ENCODE measurements around the gene SGCA.

SGCA gene

DNA sequence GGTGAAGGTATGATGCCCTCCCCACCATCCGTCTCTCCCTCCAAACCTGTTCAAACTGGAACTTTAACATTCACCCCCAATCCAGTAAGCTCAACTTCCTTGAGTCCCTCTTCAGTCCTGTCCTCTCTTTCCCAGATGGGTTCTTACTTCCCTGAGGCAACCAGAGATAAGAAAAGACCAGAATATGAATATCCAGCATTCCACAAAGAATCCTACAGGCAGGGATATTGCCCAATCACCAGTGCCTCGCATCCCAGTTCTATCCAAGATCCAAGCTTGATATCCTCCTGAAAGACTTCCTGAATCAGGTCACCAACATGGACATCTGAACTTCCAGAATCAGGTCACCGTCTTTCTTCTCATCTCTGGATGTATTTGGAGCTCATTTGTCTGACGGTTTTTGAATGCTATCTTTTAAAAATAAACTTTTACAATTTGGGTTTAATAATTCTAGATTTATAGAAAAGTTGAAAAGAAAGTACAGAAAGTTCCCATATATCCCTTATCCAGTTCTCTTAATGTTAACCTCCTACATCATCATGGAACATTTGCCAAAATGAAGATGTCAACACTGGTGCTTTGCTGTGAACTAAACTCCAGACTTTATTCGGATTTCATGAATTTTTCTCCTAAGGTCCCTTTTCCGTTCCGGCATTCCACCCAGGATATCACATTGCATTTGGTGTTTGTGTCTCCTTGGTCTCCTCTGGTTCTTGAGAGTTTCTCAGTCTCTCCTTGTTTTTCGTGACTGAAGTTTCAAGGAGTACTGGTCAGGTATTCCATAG, 49.4 kb downstream of the SGCA start:
- POLR2A ChIA-PET, result no interaction called here
- H3K27ac ChIP-seq (ENCODE audit: extremely low read depth, low read depth, low read length), result no peak overlapping the region

DNA sequence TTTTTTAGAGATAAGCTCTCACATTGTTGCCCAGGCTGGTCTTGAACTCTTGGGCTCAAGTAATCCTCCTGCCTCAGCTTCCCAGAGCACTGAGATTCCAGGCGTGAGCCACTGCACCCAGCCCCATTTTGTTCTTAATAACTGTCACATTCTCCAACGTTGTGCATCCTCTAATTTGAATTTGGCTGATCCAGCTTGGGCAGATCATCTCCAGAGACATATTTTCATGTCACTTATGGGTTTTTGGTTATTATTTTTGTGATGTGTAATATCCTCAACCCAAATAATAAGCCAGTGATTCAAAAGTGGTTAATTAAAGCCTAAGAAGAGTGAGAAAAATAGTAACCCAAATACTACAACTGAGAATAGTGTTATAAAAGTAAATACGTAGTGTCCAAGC, 51.8 kb downstream of the SGCA start:
- ChIA-PET CTCF (interaction anchor here (0.7 to 14.7 kb wide), 7 partner anchors 14 to 56 kb away, joined by 3 to 217 read pairs (median 4); partner anchors contain the start of gene COL1A1), POLR2A (interaction anchor here (0.6 kb wide), 1 partner anchor 44 kb away, joined by 3 read pairs; no protein-coding TSS in a partner anchor)
- Histone ChIP-seq H3K27ac (ENCODE audit: extremely low read depth, low read depth, low read length) (no peak overlapping the region), H3K4me3 (ENCODE audit: low read depth, low read length) (no peak overlapping the region), H3K9me3 (ENCODE audit: control insufficient read depth, insufficient read depth, low read depth, low read length) (no peaks in the 10 kb centered on the region), H3K36me3 (ENCODE audit: control insufficient read depth in 2 of 2, insufficient read depth in 1 of 2, low read length in 2 of 2) (no peaks in the 10 kb centered on the region), H3K4me1 (ENCODE audit: control insufficient read depth, insufficient read depth, low read length) (0 out of 2 replicates have a peak, but pooled peaks cover 9% of the 10 kb centered on the region)
- no peak for TF ChIP-seq ZNF501 (tag by site-specific recombination; IDR thresholded peaks at IDR 0.05)
- TF ChIP-seq, protein P1, sequence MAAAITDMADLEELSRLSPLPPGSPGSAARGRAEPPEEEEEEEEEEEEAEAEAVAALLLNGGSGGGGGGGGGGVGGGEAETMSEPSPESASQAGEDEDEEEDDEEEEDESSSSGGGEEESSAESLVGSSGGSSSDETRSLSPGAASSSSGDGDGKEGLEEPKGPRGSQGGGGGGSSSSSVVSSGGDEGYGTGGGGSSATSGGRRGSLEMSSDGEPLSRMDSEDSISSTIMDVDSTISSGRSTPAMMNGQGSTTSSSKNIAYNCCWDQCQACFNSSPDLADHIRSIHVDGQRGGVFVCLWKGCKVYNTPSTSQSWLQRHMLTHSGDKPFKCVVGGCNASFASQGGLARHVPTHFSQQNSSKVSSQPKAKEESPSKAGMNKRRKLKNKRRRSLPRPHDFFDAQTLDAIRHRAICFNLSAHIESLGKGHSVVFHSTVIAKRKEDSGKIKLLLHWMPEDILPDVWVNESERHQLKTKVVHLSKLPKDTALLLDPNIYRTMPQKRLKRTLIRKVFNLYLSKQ (tag by site-specific recombination; IDR thresholded peaks at IDR 0.05; ENCODE audit: borderline replicate concordance), result no peak
- TF ChIP-seq ZNF416 (tag by site-specific recombination; IDR thresholded peaks at IDR 0.05), result no peak
- TF ChIP-seq, protein P2, sequence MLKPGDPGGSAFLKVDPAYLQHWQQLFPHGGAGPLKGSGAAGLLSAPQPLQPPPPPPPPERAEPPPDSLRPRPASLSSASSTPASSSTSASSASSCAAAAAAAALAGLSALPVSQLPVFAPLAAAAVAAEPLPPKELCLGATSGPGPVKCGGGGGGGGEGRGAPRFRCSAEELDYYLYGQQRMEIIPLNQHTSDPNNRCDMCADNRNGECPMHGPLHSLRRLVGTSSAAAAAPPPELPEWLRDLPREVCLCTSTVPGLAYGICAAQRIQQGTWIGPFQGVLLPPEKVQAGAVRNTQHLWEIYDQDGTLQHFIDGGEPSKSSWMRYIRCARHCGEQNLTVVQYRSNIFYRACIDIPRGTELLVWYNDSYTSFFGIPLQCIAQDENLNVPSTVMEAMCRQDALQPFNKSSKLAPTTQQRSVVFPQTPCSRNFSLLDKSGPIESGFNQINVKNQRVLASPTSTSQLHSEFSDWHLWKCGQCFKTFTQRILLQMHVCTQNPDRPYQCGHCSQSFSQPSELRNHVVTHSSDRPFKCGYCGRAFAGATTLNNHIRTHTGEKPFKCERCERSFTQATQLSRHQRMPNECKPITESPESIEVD (tag by site-specific recombination; IDR thresholded peaks at IDR 0.05), result no peak
- TF ChIP-seq ZNF658 (tag by site-specific recombination; IDR thresholded peaks at IDR 0.05), result no peak
- TF ChIP-seq, protein P3, sequence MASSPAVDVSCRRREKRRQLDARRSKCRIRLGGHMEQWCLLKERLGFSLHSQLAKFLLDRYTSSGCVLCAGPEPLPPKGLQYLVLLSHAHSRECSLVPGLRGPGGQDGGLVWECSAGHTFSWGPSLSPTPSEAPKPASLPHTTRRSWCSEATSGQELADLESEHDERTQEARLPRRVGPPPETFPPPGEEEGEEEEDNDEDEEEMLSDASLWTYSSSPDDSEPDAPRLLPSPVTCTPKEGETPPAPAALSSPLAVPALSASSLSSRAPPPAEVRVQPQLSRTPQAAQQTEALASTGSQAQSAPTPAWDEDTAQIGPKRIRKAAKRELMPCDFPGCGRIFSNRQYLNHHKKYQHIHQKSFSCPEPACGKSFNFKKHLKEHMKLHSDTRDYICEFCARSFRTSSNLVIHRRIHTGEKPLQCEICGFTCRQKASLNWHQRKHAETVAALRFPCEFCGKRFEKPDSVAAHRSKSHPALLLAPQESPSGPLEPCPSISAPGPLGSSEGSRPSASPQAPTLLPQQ (tag by site-specific recombination; IDR thresholded peaks at IDR 0.05), result no peak

More for the DNA sequence above, 49.4 kb downstream of the SGCA start:
- Histone ChIP-seq H3K9me3 (ENCODE audit: control insufficient read depth, insufficient read depth, low read depth, low read length) (no peaks in the 10 kb centered on the region), H3K4me1 (ENCODE audit: control insufficient read depth, insufficient read depth, low read length) (peaks cover 13% of the 10 kb centered on the region; the same call in 1 of the 2 replicates), H3K36me3 (ENCODE audit: control insufficient read depth in 2 of 2, insufficient read depth in 1 of 2, low read length in 2 of 2) (no peaks in the 10 kb centered on the region), H3K4me3 (ENCODE audit: low read depth, low read length) (no peak overlapping the region)
- TF ChIP-seq GLIS1 (tag by site-specific recombination; IDR thresholded peaks at IDR 0.05) (no peak), ZNF404 (tag by site-specific recombination; IDR thresholded peaks at IDR 0.05) (no peak), ZBTB48 (tag by site-specific recombination; IDR thresholded peaks at IDR 0.05) (no peak), SP7 (tag by site-specific recombination; IDR thresholded peaks at IDR 0.05) (no peak), ZNF664 (tag by site-specific recombination; IDR thresholded peaks at IDR 0.05) (no peak), ZNF24 (tag by site-specific recombination; IDR thresholded peaks at IDR 0.05) (no peak), ZNF658 (tag by site-specific recombination; IDR thresholded peaks at IDR 0.05) (no peak), ZNF548 (tag by site-specific recombination; IDR thresholded peaks at IDR 0.05) (no peak), MYNN (tag by site-specific recombination; IDR thresholded peaks at IDR 0.05; ENCODE audit: borderline replicate concordance) (no peak), ZNF626 (tag by site-specific recombination; IDR thresholded peaks at IDR 0.05) (no peak), ZNF629 (tag by site-specific recombination; IDR thresholded peaks at IDR 0.05) (no peak)
- TF ChIP-seq, protein P4, sequence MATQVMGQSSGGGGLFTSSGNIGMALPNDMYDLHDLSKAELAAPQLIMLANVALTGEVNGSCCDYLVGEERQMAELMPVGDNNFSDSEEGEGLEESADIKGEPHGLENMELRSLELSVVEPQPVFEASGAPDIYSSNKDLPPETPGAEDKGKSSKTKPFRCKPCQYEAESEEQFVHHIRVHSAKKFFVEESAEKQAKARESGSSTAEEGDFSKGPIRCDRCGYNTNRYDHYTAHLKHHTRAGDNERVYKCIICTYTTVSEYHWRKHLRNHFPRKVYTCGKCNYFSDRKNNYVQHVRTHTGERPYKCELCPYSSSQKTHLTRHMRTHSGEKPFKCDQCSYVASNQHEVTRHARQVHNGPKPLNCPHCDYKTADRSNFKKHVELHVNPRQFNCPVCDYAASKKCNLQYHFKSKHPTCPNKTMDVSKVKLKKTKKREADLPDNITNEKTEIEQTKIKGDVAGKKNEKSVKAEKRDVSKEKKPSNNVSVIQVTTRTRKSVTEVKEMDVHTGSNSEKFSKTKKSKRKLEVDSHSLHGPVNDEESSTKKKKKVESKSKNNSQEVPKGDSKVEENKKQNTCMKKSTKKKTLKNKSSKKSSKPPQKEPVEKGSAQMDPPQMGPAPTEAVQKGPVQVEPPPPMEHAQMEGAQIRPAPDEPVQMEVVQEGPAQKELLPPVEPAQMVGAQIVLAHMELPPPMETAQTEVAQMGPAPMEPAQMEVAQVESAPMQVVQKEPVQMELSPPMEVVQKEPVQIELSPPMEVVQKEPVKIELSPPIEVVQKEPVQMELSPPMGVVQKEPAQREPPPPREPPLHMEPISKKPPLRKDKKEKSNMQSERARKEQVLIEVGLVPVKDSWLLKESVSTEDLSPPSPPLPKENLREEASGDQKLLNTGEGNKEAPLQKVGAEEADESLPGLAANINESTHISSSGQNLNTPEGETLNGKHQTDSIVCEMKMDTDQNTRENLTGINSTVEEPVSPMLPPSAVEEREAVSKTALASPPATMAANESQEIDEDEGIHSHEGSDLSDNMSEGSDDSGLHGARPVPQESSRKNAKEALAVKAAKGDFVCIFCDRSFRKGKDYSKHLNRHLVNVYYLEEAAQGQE (tag by site-specific recombination; IDR thresholded peaks at IDR 0.05), result no peak
- TF ChIP-seq, protein P5, sequence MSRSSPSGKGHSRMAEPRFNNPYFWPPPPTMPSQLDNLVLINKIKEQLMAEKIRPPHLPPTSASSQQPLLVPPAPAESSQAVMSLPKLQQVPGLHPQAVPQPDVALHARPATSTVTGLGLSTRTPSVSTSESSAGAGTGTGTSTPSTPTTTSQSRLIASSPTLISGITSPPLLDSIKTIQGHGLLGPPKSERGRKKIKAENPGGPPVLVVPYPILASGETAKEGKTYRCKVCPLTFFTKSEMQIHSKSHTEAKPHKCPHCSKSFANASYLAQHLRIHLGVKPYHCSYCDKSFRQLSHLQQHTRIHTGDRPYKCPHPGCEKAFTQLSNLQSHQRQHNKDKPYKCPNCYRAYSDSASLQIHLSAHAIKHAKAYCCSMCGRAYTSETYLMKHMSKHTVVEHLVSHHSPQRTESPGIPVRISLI (tag by site-specific recombination; IDR thresholded peaks at IDR 0.05), result no peak
- TF ChIP-seq, protein P6, sequence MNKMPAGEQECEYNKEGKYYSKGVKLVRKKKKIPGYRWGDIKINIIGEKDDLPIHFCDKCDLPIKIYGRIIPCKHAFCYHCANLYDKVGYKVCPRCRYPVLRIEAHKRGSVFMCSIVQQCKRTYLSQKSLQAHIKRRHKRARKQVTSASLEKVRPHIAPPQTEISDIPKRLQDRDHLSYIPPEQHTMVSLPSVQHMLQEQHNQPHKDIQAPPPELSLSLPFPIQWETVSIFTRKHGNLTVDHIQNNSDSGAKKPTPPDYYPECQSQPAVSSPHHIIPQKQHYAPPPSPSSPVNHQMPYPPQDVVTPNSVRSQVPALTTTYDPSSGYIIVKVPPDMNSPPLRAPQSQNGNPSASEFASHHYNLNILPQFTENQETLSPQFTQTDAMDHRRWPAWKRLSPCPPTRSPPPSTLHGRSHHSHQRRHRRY (tag by site-specific recombination; IDR thresholded peaks at IDR 0.05), result no peak
- TF ChIP-seq, protein P7, sequence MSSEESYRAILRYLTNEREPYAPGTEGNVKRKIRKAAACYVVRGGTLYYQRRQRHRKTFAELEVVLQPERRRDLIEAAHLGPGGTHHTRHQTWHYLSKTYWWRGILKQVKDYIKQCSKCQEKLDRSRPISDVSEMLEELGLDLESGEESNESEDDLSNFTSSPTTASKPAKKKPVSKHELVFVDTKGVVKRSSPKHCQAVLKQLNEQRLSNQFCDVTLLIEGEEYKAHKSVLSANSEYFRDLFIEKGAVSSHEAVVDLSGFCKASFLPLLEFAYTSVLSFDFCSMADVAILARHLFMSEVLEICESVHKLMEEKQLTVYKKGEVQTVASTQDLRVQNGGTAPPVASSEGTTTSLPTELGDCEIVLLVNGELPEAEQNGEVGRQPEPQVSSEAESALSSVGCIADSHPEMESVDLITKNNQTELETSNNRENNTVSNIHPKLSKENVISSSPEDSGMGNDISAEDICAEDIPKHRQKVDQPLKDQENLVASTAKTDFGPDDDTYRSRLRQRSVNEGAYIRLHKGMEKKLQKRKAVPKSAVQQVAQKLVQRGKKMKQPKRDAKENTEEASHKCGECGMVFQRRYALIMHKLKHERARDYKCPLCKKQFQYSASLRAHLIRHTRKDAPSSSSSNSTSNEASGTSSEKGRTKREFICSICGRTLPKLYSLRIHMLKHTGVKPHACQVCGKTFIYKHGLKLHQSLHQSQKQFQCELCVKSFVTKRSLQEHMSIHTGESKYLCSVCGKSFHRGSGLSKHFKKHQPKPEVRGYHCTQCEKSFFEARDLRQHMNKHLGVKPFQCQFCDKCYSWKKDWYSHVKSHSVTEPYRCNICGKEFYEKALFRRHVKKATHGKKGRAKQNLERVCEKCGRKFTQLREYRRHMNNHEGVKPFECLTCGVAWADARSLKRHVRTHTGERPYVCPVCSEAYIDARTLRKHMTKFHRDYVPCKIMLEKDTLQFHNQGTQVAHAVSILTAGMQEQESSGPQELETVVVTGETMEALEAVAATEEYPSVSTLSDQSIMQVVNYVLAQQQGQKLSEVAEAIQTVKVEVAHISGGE (tag by site-specific recombination; conservative IDR thresholded peaks at IDR 0.05; ENCODE audit: low read depth), result no peak
- CTCF ChIA-PET, result interaction anchor here (0.9 to 18.0 kb wide), 9 partner anchors 12 to 127 kb away, joined by 3 to 487 read pairs (median 4); partner anchors contain the start of genes COL1A1 and TMEM92
